Astrocyte (in vitro differentiated cells and primary cell): Measurements from ENCODE around the gene IP6K1. TPM values are rescaled to one million over a fixed set of nuclear protein-coding genes. Genes with fewer than 3 reads are reported as not detected.
A peak's percentile ranks its signal among the peaks of the same experiment; 100 is the strongest.
"Not testable (repeated sequence)": the region's sequence is repeated elsewhere in the genome, so short reads cannot be mapped to it uniquely, and the experiment has no call there.

ENCODE experiments used
- DNase-seq: peaks from one replicate; pipeline ENCODE4 v3.0.0-alpha.2; 2010; ENCODE audit warnings: low read depth
- FAIRE-seq: peaks from 2 replicates; lab custom pipeline; 2011; peaks lifted over from hg19 to GRCh38; lab: Jason Lieb, UNC
- H2AFZ ChIP-seq: 2 replicates; pipeline ENCODE4 v1.6.0; 2012; ENCODE audit warnings: low read depth, low read length, inconsistent platforms
- H3K27ac ChIP-seq: 2 replicates; pipeline ENCODE4 v1.5.1; 2011; ENCODE audit warnings: low read depth, low read length, inconsistent platforms
- H3K27me3 ChIP-seq: 2 replicates; pipeline ENCODE4 v1.6.0; 2011; ENCODE audit warnings: low read length, inconsistent platforms; ENCODE audit not compliant: insufficient read depth
- H3K36me3 ChIP-seq: 2 replicates; pipeline ENCODE4 v1.5.1; 2011; ENCODE audit warnings: low read length, inconsistent platforms; ENCODE audit not compliant: insufficient read depth
- H3K4me1 ChIP-seq: 2 replicates; pipeline ENCODE4 v1.5.1; 2011; ENCODE audit warnings: low read length, inconsistent platforms; ENCODE audit not compliant: insufficient read depth
- H3K4me2 ChIP-seq: 2 replicates; pipeline ENCODE4 v1.6.0; 2012; ENCODE audit warnings: low read length, inconsistent platforms
- H3K4me3 ChIP-seq: 2 replicates; pipeline ENCODE4 v1.5.1; 2011; ENCODE audit warnings: low read depth, mild to moderate bottlenecking, low read length, inconsistent platforms; ENCODE audit not compliant: insufficient read depth
- H3K79me2 ChIP-seq: 2 replicates; pipeline ENCODE4 v1.6.0; 2012; ENCODE audit warnings: mild to moderate bottlenecking, low read length, inconsistent platforms; ENCODE audit not compliant: insufficient read depth
- H3K9ac ChIP-seq: 2 replicates; pipeline ENCODE4 v1.6.0; 2012; ENCODE audit warnings: mild to moderate bottlenecking, low read length, inconsistent platforms
- H3K9me3 ChIP-seq: 2 replicates; pipeline ENCODE4 v1.5.1; 2012; ENCODE audit warnings: low read depth, mild to moderate bottlenecking, low read length, inconsistent platforms; ENCODE audit not compliant: insufficient read depth
- H4K20me1 ChIP-seq: 2 replicates; pipeline ENCODE4 v1.6.0; 2012; ENCODE audit warnings: low read length, inconsistent platforms; ENCODE audit not compliant: insufficient read depth
- H3K27ac Mint-ChIP-seq: one replicate; pipeline ENCODE4 v1.8.0; 2021; ENCODE audit warnings: mild to moderate bottlenecking, mixed read lengths; ENCODE audit not compliant: unreplicated experiment
- H3K27me3 Mint-ChIP-seq: one replicate; pipeline ENCODE4 v1.8.0; 2021; ENCODE audit warnings: low read depth, mixed read lengths; ENCODE audit not compliant: unreplicated experiment
- H3K36me3 Mint-ChIP-seq: one replicate; pipeline ENCODE4 v1.8.0; 2021; ENCODE audit warnings: low read depth, mixed read lengths; ENCODE audit not compliant: unreplicated experiment
- H3K4me1 Mint-ChIP-seq: one replicate; pipeline ENCODE4 v1.8.0; 2021; ENCODE audit warnings: low read depth, mixed read lengths; ENCODE audit not compliant: unreplicated experiment
- H3K4me3 Mint-ChIP-seq: one replicate; pipeline ENCODE4 v1.8.0; 2021; ENCODE audit warnings: mild to moderate bottlenecking, moderate library complexity, mixed read lengths; ENCODE audit not compliant: unreplicated experiment
- H3K9me3 Mint-ChIP-seq: one replicate; pipeline ENCODE4 v1.8.0; 2021; ENCODE audit warnings: mild to moderate bottlenecking, mixed read lengths; ENCODE audit not compliant: unreplicated experiment
- EZH2 ChIP-seq: IDR thresholded peaks from 2 replicates; pipeline ENCODE4 v1.6.1; 2012; ENCODE audit warnings: mild to moderate bottlenecking, low read length, inconsistent platforms; ENCODE audit not compliant: insufficient read depth
- total RNA-seq: library from RNA; stranded (reverse); gene quantifications from 2 replicates; pipeline ENCODE4 v1.2.1, GENCODE V29; 2021
- TF ChIP-seq, protein P1 (sequence below): IDR thresholded peaks from 2 replicates; pipeline ENCODE4 v1.5.1; 2011; ENCODE audit warnings: low read depth, mild to moderate bottlenecking, inconsistent platforms, low read length, moderate library complexity; ENCODE audit not compliant: insufficient read depth

Gene IP6K1
- total RNA-seq, 1 donor from 2014 or later = 38.3 TPM

GRCh38 chr3:49700014-49700413, 86.3 kb downstream of the IP6K1 start:
- H3K27ac Mint-ChIP-seq = no peak overlapping the region
- no peak overlapping the region for H3K4me3 ChIP-seq
- H3K4me1 Mint-ChIP-seq = no peaks in the 10 kb centered on the region
- H3K4me2 ChIP-seq = no peak overlapping the region
- no peak for FAIRE-seq
- H3K27me3 Mint-ChIP-seq = no peaks in the 10 kb centered on the region
- peaks cover 13% of the 10 kb centered on the region for H3K36me3 Mint-ChIP-seq
- no peak overlapping the region for H3K9ac ChIP-seq
- no peak overlapping the region for H2AFZ ChIP-seq
- peaks cover 9% of the 10 kb centered on the region for H4K20me1 ChIP-seq
- DNase-seq = no peak
- no peak overlapping the region for H3K27ac ChIP-seq
- H3K4me1 ChIP-seq = no peaks in the 10 kb centered on the region
- H3K9me3 ChIP-seq = no peaks in the 10 kb centered on the region
- no peaks in the 10 kb centered on the region for H3K36me3 ChIP-seq
- TF ChIP-seq, protein P1, sequence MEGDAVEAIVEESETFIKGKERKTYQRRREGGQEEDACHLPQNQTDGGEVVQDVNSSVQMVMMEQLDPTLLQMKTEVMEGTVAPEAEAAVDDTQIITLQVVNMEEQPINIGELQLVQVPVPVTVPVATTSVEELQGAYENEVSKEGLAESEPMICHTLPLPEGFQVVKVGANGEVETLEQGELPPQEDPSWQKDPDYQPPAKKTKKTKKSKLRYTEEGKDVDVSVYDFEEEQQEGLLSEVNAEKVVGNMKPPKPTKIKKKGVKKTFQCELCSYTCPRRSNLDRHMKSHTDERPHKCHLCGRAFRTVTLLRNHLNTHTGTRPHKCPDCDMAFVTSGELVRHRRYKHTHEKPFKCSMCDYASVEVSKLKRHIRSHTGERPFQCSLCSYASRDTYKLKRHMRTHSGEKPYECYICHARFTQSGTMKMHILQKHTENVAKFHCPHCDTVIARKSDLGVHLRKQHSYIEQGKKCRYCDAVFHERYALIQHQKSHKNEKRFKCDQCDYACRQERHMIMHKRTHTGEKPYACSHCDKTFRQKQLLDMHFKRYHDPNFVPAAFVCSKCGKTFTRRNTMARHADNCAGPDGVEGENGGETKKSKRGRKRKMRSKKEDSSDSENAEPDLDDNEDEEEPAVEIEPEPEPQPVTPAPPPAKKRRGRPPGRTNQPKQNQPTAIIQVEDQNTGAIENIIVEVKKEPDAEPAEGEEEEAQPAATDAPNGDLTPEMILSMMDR = no peak
- no peak for TF ChIP-seq EZH2
- no peaks in the 10 kb centered on the region for H3K9me3 Mint-ChIP-seq
- H3K79me2 ChIP-seq = peaks cover 2% of the 10 kb centered on the region
- no peak overlapping the region for H3K4me3 Mint-ChIP-seq
- H3K27me3 ChIP-seq = no peaks in the 10 kb centered on the region

DNA sequence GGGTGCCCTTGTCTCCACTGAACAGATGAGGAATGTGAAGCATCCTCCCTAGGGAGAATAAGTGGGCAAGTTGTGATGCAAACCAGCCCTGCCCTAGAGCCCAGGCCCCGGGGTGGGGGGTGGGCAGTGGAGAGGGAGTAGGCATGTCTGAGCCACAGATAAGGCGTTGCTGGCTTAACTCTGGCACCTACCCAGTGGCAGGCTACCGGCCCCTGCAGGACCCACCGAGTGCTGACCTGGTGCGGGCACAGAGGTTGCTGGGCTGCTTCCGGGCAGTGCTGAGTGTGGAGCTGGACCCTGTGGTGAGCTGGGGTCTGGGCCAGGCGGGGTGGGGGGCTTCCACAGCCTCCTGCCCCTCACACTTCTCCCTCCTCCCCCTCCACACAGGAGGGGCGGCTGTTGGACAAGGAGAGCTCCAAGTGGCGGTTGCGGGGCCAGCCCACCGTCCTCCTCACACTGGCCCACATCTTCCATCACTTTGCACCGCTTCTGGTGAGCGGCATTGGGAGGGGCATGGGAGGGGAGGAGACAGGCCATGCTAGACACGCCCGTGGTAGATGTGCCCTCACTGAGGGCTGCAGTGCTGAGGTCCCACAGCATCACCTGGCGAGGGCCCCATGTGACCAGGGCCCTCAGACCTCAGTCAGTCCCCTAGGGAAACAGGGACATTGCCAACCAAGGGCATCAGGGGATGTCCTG, 86.9 kb downstream of the IP6K1 start:
- H3K9ac ChIP-seq = no peak overlapping the region
- Mint-ChIP-seq H3K36me3 (peaks cover 13% of the 10 kb centered on the region), H3K27ac (no peak overlapping the region), H3K4me1 (no peaks in the 10 kb centered on the region), H3K4me3 (no peak overlapping the region), H3K27me3 (no peaks in the 10 kb centered on the region), H3K9me3 (no peaks in the 10 kb centered on the region)
- FAIRE-seq = no peak
- no peak for TF ChIP-seq EZH2
- TF ChIP-seq, protein P1 = no peak
- H3K4me1 ChIP-seq = no peaks in the 10 kb centered on the region
- no peak overlapping the region for H3K4me3 ChIP-seq
- H3K27ac ChIP-seq = no peak overlapping the region
- no peak for DNase-seq
- H3K4me2 ChIP-seq = no peak overlapping the region
- H3K79me2 ChIP-seq = peaks cover 8% of the 10 kb centered on the region
- H3K36me3 ChIP-seq = no peaks in the 10 kb centered on the region
- no peak overlapping the region for H2AFZ ChIP-seq
- no peaks in the 10 kb centered on the region for H3K27me3 ChIP-seq
- H4K20me1 ChIP-seq = peaks cover 11% of the 10 kb centered on the region
- no peaks in the 10 kb centered on the region for H3K9me3 ChIP-seq

GRCh38 chr3:49695350-49696015, 90.9 kb downstream of the IP6K1 start:
- not testable (repeated sequence) for H3K36me3 ChIP-seq, H3K9me3 Mint-ChIP-seq, H3K4me3 ChIP-seq, FAIRE-seq, H3K36me3 Mint-ChIP-seq, H3K4me2 ChIP-seq, H4K20me1 ChIP-seq, H2AFZ ChIP-seq, DNase-seq, H3K9me3 ChIP-seq, H3K9ac ChIP-seq, H3K27ac ChIP-seq, H3K4me1 ChIP-seq, H3K27me3 Mint-ChIP-seq, H3K27ac Mint-ChIP-seq, H3K4me1 Mint-ChIP-seq, H3K4me3 Mint-ChIP-seq, H3K27me3 ChIP-seq
- H3K79me2 ChIP-seq = peaks cover 25% of the 10 kb centered on the region

GRCh38 chr3:49694409-49695070, 91.8 kb downstream of the IP6K1 start:
- FAIRE-seq, H3K4me1 ChIP-seq, DNase-seq, H3K36me3 ChIP-seq, H3K4me1 Mint-ChIP-seq, H3K27me3 Mint-ChIP-seq, H3K4me2 ChIP-seq, H3K4me3 Mint-ChIP-seq, H4K20me1 ChIP-seq, H3K36me3 Mint-ChIP-seq, H3K27me3 ChIP-seq, H3K4me3 ChIP-seq, H3K9me3 ChIP-seq, H2AFZ ChIP-seq, H3K9ac ChIP-seq, H3K27ac ChIP-seq, H3K9me3 Mint-ChIP-seq: not testable (repeated sequence)
- peaks cover 34% of the 10 kb centered on the region for H3K79me2 ChIP-seq
- H3K27ac Mint-ChIP-seq = peak overlapping the region; percentile 1
